Kidney epithelial cell (primary cell): ENCODE results near the gene PGGHG. TPM values are rescaled to one million over a fixed set of nuclear protein-coding genes. Genes with fewer than 3 reads are reported as not detected.
"Not testable (repeated sequence)": the region's sequence is repeated elsewhere in the genome, so short reads cannot be mapped to it uniquely, and the experiment has no call there.

Source experiments
- DNase-seq: peaks from one replicate; pipeline ENCODE4 v3.0.0-alpha.2; 2010; ENCODE audit warnings: low read depth
- H3K27me3 ChIP-seq: 2 replicates; pipeline ENCODE4 v1.6.0; 2011; ENCODE audit warnings: low read length; ENCODE audit not compliant: control insufficient read depth, insufficient read depth
- H3K36me3 ChIP-seq: 2 replicates; pipeline ENCODE4 v1.5.1; 2011; ENCODE audit warnings: low read length; ENCODE audit not compliant: control insufficient read depth, insufficient read depth
- H3K4me3 ChIP-seq: 2 replicates; pipeline ENCODE4 v1.5.1; 2011; ENCODE audit warnings: low read depth, mild to moderate bottlenecking, control low read depth, low read length
- total RNA-seq: library from RNA; depleted of rRNA; stranded (reverse); fragments of >200 nt; gene quantifications from 2 replicates; pipeline ENCODE4 v1.2.3, GENCODE V29; 2015
- TF ChIP-seq, protein P1 (sequence below): IDR thresholded peaks from 2 replicates; pipeline ENCODE4 v1.5.1; 2011; ENCODE audit warnings: mild to moderate bottlenecking, moderate library complexity, low read length, control low read depth, inconsistent platforms; ENCODE audit not compliant: insufficient read depth, poor library complexity, severe bottlenecking

The PGGHG gene
- total RNA-seq, 1 donor from 2014 or later, result 10.5 TPM

DNA sequence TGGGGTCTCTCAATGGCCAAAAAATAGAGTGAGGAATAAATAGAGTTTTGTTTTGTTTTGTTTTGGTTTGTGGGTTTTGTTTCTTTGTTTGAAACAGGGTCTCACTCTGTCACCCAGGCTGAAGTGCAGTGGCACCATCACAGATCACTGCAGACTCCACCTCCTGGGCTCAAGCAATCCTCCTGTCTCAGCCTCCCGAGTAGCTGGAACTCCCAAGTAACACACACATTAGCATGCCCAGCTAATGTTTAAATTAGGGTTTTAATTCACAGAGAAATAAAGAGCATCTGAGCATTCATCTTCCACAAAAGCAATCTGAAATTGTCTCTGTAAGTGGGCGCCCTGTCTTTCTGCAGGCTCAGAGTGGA is 40.9 kb downstream of the PGGHG start:
- TF ChIP-seq, protein P1, sequence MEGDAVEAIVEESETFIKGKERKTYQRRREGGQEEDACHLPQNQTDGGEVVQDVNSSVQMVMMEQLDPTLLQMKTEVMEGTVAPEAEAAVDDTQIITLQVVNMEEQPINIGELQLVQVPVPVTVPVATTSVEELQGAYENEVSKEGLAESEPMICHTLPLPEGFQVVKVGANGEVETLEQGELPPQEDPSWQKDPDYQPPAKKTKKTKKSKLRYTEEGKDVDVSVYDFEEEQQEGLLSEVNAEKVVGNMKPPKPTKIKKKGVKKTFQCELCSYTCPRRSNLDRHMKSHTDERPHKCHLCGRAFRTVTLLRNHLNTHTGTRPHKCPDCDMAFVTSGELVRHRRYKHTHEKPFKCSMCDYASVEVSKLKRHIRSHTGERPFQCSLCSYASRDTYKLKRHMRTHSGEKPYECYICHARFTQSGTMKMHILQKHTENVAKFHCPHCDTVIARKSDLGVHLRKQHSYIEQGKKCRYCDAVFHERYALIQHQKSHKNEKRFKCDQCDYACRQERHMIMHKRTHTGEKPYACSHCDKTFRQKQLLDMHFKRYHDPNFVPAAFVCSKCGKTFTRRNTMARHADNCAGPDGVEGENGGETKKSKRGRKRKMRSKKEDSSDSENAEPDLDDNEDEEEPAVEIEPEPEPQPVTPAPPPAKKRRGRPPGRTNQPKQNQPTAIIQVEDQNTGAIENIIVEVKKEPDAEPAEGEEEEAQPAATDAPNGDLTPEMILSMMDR, result no peak
- no peaks in the 10 kb centered on the region for H3K27me3 ChIP-seq
- no peak overlapping the region for H3K4me3 ChIP-seq
- no peak for DNase-seq
- no peaks in the 10 kb centered on the region for H3K36me3 ChIP-seq

DNA sequence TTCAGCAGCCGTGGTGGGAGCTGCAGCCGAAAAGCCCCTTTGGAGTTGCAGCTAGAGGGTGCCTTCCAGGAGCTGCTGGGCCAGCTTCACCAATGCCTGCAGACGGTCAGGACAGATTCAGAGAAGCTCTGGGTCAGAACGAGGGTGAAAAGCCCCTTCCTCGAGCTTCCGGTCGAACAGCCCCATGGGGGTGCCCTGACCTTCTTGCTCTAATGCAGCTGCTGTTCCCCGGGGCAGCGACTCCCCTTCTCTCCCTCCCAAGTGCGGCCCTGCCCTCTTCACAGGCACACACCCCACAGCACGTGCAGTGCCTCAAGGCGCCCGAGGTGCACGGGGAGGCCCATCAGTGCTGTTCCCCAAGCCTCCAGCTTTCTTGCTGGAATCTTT is 41.4 kb downstream of the PGGHG start:
- TF ChIP-seq, protein P1, result no peak
- no peak for DNase-seq
- H3K27me3 ChIP-seq, result no peaks in the 10 kb centered on the region
- H3K4me3 ChIP-seq, result no peak overlapping the region
- no peaks in the 10 kb centered on the region for H3K36me3 ChIP-seq

GRCh38 chr11:330694-331357 is 41.9 kb downstream of the PGGHG start:
- TF ChIP-seq, protein P1, result no peak
- Histone ChIP-seq H3K36me3 (no peaks in the 10 kb centered on the region), H3K27me3 (no peaks in the 10 kb centered on the region), H3K4me3 (no peak overlapping the region)
- no peak for DNase-seq

- no peaks in the 10 kb centered on the region for H3K27me3 ChIP-seq
- TF ChIP-seq, protein P1, result no peak
- H3K4me3 ChIP-seq, result no peak overlapping the region
- H3K36me3 ChIP-seq, result no peaks in the 10 kb centered on the region
- no peak for DNase-seq
These were observed 42.6 kb downstream of the PGGHG start for GRCh38 chr11:331358-332060.

GRCh38 chr11:332651-333480 is 43.9 kb downstream of the PGGHG start:
- no peak for DNase-seq
- H3K27me3 ChIP-seq, result no peaks in the 10 kb centered on the region
- H3K4me3 ChIP-seq, result no peak overlapping the region
- TF ChIP-seq, protein P1, result no peak
- no peaks in the 10 kb centered on the region for H3K36me3 ChIP-seq

- not testable (repeated sequence) for DNase-seq, H3K4me3 ChIP-seq, H3K27me3 ChIP-seq, H3K36me3 ChIP-seq
These were observed 44.8 kb downstream of the PGGHG start for GRCh38 chr11:333616-334263.
